WTC11 (cell line): Measurements from ENCODE around the gene LGR6. TPM values are rescaled to one million over a fixed set of nuclear protein-coding genes. Genes with fewer than 3 reads are reported as not detected.

Experiments used
- ATAC-seq: fragments of 200-7000 bp; cut with Tn5 transposase; 2 replicates; pipeline ENCODE4 v1.10.0; 2021; ENCODE audit warnings: mild to moderate bottlenecking, moderate library complexity
- CTCF ChIA-PET: fragments of 300-600 bp; sonication (Branson Sonifier 250); formaldehyde crosslinking; loops from one replicate; lab custom pipeline; 2021; ENCODE audit warnings: antibody characterized with exemption; lab: Charles Lee
- POLR2A ChIA-PET: fragments of 350-600 bp; sonication (Branson Sonifier 250); formaldehyde crosslinking; loops from one replicate; lab custom pipeline; 2021; ENCODE audit warnings: antibody characterized with exemption; lab: Charles Lee
- DNase-seq: peaks from one replicate; pipeline ENCODE4 v3.0.0; 2021; ENCODE audit warnings: low spot score
- H3K27ac Mint-ChIP-seq: 2 replicates; pipeline ENCODE4 v1.8.0; 2021; ENCODE audit warnings: mixed read lengths
- H3K27me3 Mint-ChIP-seq: 2 replicates; pipeline ENCODE4 v1.8.0; 2021; ENCODE audit warnings: low read depth, mild to moderate bottlenecking, moderate library complexity, mixed read lengths
- H3K36me3 Mint-ChIP-seq: 2 replicates; pipeline ENCODE4 v1.8.0; 2021; ENCODE audit warnings: mixed read lengths
- H3K4me1 Mint-ChIP-seq: 2 replicates; pipeline ENCODE4 v1.8.0; 2022; ENCODE audit warnings: mixed read lengths
- H3K4me3 Mint-ChIP-seq: 2 replicates; pipeline ENCODE4 v1.8.0; 2021; ENCODE audit warnings: mild to moderate bottlenecking, moderate library complexity, mixed read lengths
- H3K9me3 Mint-ChIP-seq: 2 replicates; pipeline ENCODE4 v1.8.0; 2021; ENCODE audit warnings: mixed read lengths
- AR ChIP-seq: fragments of 250-450 bp; sonication (Bioruptor Pico); IDR thresholded peaks from 2 replicates; pipeline ENCODE4 v1.9.0; 2021; ENCODE audit warnings: mild to moderate bottlenecking
- ARID4B ChIP-seq: sonication (generic); formaldehyde crosslinking; IDR thresholded peaks from 2 replicates; pipeline ENCODE4 v1.8.0; 2023; ENCODE audit warnings: missing genetic modification reagents, mild to moderate bottlenecking, borderline replicate concordance
- ATF3 ChIP-seq: sonication (generic); formaldehyde crosslinking; conservative IDR thresholded peaks from 2 replicates; pipeline ENCODE4 v1.8.1; 2022; ENCODE audit warnings: mild to moderate bottlenecking, missing genetic modification reagents
- FOXJ3 ChIP-seq: sonication (generic); formaldehyde crosslinking; IDR thresholded peaks from 2 replicates; pipeline ENCODE4 v1.9.0; 2021; ENCODE audit warnings: missing genetic modification reagents, mild to moderate bottlenecking, borderline replicate concordance
- FOXP1 ChIP-seq: sonication (generic); formaldehyde crosslinking; IDR thresholded peaks from 2 replicates; pipeline ENCODE4 v1.8.0; 2022; ENCODE audit warnings: missing genetic modification reagents, mild to moderate bottlenecking, moderate library complexity, borderline replicate concordance
- FOXP4 ChIP-seq: sonication (generic); formaldehyde crosslinking; IDR thresholded peaks from 2 replicates; pipeline ENCODE4 v1.8.0; 2022; ENCODE audit warnings: mild to moderate bottlenecking, missing genetic modification reagents
- NR1H2 ChIP-seq: sonication (generic); formaldehyde crosslinking; IDR thresholded peaks from 2 replicates; pipeline ENCODE4 v1.9.0; 2021; ENCODE audit warnings: mild to moderate bottlenecking, moderate library complexity, missing genetic modification reagents
- ZBTB21 ChIP-seq: sonication (generic); formaldehyde crosslinking; IDR thresholded peaks from 2 replicates; pipeline ENCODE4 v1.8.1; 2023; ENCODE audit warnings: mild to moderate bottlenecking, missing genetic modification reagents, borderline replicate concordance
- ZNF138 ChIP-seq: sonication (generic); formaldehyde crosslinking; conservative IDR thresholded peaks from 2 replicates; pipeline ENCODE4 v1.8.1; 2022; ENCODE audit warnings: mild to moderate bottlenecking, moderate library complexity, missing genetic modification reagents
- ZNF512 ChIP-seq: sonication (generic); formaldehyde crosslinking; IDR thresholded peaks from 2 replicates; pipeline ENCODE4 v1.8.1; 2022; ENCODE audit warnings: missing genetic modification reagents, borderline replicate concordance
- total RNA-seq: library from RNA; stranded (reverse); gene quantifications from 3 replicates; pipeline ENCODE4 v1.2.3, GENCODE V29; 2021
- TF ChIP-seq, protein P1 (sequence below): sonication (generic); formaldehyde crosslinking; IDR thresholded peaks from 2 replicates; pipeline ENCODE4 v1.8.1; 2023; ENCODE audit warnings: mild to moderate bottlenecking, missing genetic modification reagents
- TF ChIP-seq, protein P2 (sequence below): sonication (generic); formaldehyde crosslinking; IDR thresholded peaks from 2 replicates; pipeline ENCODE4 v1.8.0; 2023; ENCODE audit warnings: missing genetic modification reagents
- TF ChIP-seq, protein P3 (sequence below): sonication (generic); formaldehyde crosslinking; IDR thresholded peaks from 2 replicates; pipeline ENCODE4 v1.8.1; 2023; ENCODE audit warnings: mild to moderate bottlenecking, missing genetic modification reagents, moderate library complexity

Gene LGR6
- total RNA-seq, 1 experiment from 2014 or later = 1.1 TPM

DNA sequence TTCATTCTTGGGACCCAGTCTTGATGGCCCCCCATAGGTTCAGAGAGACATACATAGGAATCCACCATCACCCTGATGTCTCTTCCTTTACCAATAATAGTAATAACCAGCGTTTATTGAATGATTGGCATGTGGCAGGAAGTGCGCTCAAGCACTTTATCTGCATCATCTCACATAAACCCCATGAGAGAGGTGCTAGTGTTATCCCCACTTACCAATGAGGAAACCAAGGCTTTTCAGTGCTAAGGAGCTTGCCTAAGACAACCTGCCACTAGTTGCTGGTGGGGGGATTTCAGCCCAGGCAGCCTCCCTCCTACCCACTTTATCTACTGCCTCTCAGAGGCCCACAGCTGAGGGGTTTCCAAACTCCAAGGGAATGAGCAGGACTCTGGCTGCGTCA lies 7.7 kb downstream of the LGR6 start:
- H3K9me3 Mint-ChIP-seq = no peaks in the 10 kb centered on the region
- no peak for ATAC-seq
- ChIA-PET CTCF (interaction anchor here (0.6 to 1.8 kb wide), 4 partner anchors 11 to 99 kb away, joined by 3 to 8 read pairs (median 6); no protein-coding TSS in a partner anchor), POLR2A (no interaction called here)
- 0 out of 2 replicates have a peak, but pooled peaks cover 3% of the 10 kb centered on the region for H3K4me1 Mint-ChIP-seq
- no peak for DNase-seq
- TF ChIP-seq NR1H2 (CRISPR knock-in tag) = no peak
- no peak for TF ChIP-seq ZNF512 (CRISPR knock-in tag)
- TF ChIP-seq ZBTB21 (CRISPR knock-in tag) = no peak
- TF ChIP-seq, all 79 proteins: peak for 0
- H3K27ac Mint-ChIP-seq = no peak overlapping the region
- peaks cover 6% of the 10 kb centered on the region; the same call in 1 of the 2 replicates for H3K27me3 Mint-ChIP-seq
- no peak overlapping the region for H3K4me3 Mint-ChIP-seq
- H3K36me3 Mint-ChIP-seq = no peaks in the 10 kb centered on the region

DNA sequence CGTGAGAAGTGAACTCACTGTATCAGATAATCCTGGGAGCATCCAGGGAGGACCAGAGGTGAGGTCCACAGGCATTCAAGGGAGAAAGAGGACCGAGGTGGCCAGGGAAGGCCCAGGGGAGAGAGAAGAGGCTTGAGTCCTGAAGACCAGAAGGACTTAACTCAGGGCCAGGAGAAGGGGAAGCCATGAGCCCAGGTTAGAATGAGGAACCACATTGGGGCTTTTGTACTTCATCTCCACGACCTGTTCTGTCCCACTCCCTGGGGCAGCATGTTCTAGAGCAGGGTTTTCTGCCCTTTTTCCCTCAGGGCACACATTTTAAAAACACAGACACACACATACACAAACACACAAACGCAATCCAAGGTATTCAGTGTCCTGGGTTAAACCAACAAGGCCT lies 8.4 kb downstream of the LGR6 start:
- no peaks in the 10 kb centered on the region for H3K36me3 Mint-ChIP-seq
- POLR2A ChIA-PET = no interaction called here
- H3K27ac Mint-ChIP-seq = no peak overlapping the region
- H3K27me3 Mint-ChIP-seq = no peaks in the 10 kb centered on the region
- CTCF ChIA-PET = interaction anchor here (1.0 to 2.5 kb wide), 5 partner anchors 9 to 47 kb away, joined by 3 to 7 read pairs (median 4); no protein-coding TSS in a partner anchor
- no peak for ATAC-seq
- TF ChIP-seq AR (CRISPR knock-in tag) = no peak
- TF ChIP-seq, protein P1, sequence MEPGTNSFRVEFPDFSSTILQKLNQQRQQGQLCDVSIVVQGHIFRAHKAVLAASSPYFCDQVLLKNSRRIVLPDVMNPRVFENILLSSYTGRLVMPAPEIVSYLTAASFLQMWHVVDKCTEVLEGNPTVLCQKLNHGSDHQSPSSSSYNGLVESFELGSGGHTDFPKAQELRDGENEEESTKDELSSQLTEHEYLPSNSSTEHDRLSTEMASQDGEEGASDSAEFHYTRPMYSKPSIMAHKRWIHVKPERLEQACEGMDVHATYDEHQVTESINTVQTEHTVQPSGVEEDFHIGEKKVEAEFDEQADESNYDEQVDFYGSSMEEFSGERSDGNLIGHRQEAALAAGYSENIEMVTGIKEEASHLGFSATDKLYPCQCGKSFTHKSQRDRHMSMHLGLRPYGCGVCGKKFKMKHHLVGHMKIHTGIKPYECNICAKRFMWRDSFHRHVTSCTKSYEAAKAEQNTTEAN (CRISPR knock-in tag) = no peak
- no peak for TF ChIP-seq ARID4B (CRISPR knock-in tag)
- no peak for TF ChIP-seq FOXP4 (CRISPR knock-in tag)
- TF ChIP-seq, protein P2, sequence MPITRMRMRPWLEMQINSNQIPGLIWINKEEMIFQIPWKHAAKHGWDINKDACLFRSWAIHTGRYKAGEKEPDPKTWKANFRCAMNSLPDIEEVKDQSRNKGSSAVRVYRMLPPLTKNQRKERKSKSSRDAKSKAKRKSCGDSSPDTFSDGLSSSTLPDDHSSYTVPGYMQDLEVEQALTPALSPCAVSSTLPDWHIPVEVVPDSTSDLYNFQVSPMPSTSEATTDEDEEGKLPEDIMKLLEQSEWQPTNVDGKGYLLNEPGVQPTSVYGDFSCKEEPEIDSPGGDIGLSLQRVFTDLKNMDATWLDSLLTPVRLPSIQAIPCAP = no peak
- TF ChIP-seq, protein P3, sequence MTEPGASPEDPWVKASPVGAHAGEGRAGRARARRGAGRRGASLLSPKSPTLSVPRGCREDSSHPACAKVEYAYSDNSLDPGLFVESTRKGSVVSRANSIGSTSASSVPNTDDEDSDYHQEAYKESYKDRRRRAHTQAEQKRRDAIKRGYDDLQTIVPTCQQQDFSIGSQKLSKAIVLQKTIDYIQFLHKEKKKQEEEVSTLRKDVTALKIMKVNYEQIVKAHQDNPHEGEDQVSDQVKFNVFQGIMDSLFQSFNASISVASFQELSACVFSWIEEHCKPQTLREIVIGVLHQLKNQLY (CRISPR knock-in tag) = no peak
- TF ChIP-seq FOXP1 = no peak
- TF ChIP-seq ATF3 = no peak
- no peak for TF ChIP-seq ZBTB21 (CRISPR knock-in tag)
- no peak for TF ChIP-seq FOXJ3 (CRISPR knock-in tag)
- no peak for TF ChIP-seq ZNF138 (CRISPR knock-in tag)
- TF ChIP-seq, all 79 proteins: peak for 0
- Mint-ChIP-seq H3K4me3 (no peak overlapping the region), H3K9me3 (no peaks in the 10 kb centered on the region), H3K4me1 (0 out of 2 replicates have a peak, but pooled peaks cover 3% of the 10 kb centered on the region)
- no peak for DNase-seq
